RWPE2 (cell line): Measurements from ENCODE around the gene CACNB2.

Experiments
- ATAC-seq: fragments of 200-7000 bp; cut with Tn5 transposase; 3 replicates; pipeline ENCODE4 v1.9.1; 2021; ENCODE audit warnings: low read depth
- DNase-seq: peaks from one replicate; pipeline ENCODE4 v3.0.0-alpha.2; 2020; ENCODE audit warnings: low spot score
- H3K27ac ChIP-seq: fragments of 450-650 bp; 2 replicates; pipeline ENCODE4 v1.5.1; 2017; ENCODE audit warnings: mild to moderate bottlenecking; ENCODE audit not compliant: poor library complexity, severe bottlenecking
- H3K27me3 ChIP-seq: fragments of 250-450 bp; sonication (Bioruptor Pico); 2 replicates; pipeline ENCODE4 v1.5.1; 2021; ENCODE audit warnings: mild to moderate bottlenecking, moderate library complexity; ENCODE audit not compliant: insufficient read depth, poor library complexity, severe bottlenecking
- H3K36me3 ChIP-seq: fragments of 250-450 bp; sonication (Bioruptor Pico); 2 replicates; pipeline ENCODE4 v1.5.1; 2020; ENCODE audit warnings: low read depth, mild to moderate bottlenecking, moderate library complexity
- H3K4me1 ChIP-seq: fragments of 250-450 bp; sonication (Bioruptor Pico); 2 replicates; pipeline ENCODE4 v1.5.1; 2021; ENCODE audit warnings: mild to moderate bottlenecking, moderate library complexity; ENCODE audit not compliant: insufficient read depth, poor library complexity, severe bottlenecking
- H3K4me3 ChIP-seq: fragments of 250-450 bp; sonication (Bioruptor Pico); 2 replicates; pipeline ENCODE4 v1.5.1; 2021; ENCODE audit warnings: mild to moderate bottlenecking, moderate library complexity; ENCODE audit not compliant: severe bottlenecking
- H3K9me3 ChIP-seq: fragments of 250-450 bp; sonication (Bioruptor Pico); 2 replicates; pipeline ENCODE4 v1.5.1; 2021; ENCODE audit warnings: mild to moderate bottlenecking, moderate library complexity; ENCODE audit not compliant: severe bottlenecking
- TF ChIP-seq, protein P1 (sequence below): fragments of 450-650 bp; IDR thresholded peaks from one replicate; pipeline ENCODE4 v1.5.1; 2017; ENCODE audit warnings: mild to moderate bottlenecking, moderate library complexity; ENCODE audit not compliant: poor library complexity, severe bottlenecking

Gene CACNB2

GRCh38 chr10:18268005-18268404 is 127.8 kb downstream of the CACNB2 start:
- peaks cover 23% of the 10 kb centered on the region for H3K27me3 ChIP-seq
- no peak overlapping the region for H3K27ac ChIP-seq
- H3K4me1 ChIP-seq: no peaks in the 10 kb centered on the region
- H3K36me3 ChIP-seq: no peaks in the 10 kb centered on the region
- DNase-seq: no peak
- TF ChIP-seq, protein P1, sequence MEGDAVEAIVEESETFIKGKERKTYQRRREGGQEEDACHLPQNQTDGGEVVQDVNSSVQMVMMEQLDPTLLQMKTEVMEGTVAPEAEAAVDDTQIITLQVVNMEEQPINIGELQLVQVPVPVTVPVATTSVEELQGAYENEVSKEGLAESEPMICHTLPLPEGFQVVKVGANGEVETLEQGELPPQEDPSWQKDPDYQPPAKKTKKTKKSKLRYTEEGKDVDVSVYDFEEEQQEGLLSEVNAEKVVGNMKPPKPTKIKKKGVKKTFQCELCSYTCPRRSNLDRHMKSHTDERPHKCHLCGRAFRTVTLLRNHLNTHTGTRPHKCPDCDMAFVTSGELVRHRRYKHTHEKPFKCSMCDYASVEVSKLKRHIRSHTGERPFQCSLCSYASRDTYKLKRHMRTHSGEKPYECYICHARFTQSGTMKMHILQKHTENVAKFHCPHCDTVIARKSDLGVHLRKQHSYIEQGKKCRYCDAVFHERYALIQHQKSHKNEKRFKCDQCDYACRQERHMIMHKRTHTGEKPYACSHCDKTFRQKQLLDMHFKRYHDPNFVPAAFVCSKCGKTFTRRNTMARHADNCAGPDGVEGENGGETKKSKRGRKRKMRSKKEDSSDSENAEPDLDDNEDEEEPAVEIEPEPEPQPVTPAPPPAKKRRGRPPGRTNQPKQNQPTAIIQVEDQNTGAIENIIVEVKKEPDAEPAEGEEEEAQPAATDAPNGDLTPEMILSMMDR: no peak
- no peak for ATAC-seq
- H3K9me3 ChIP-seq: no peaks in the 10 kb centered on the region
- H3K4me3 ChIP-seq: no peak overlapping the region

DNA sequence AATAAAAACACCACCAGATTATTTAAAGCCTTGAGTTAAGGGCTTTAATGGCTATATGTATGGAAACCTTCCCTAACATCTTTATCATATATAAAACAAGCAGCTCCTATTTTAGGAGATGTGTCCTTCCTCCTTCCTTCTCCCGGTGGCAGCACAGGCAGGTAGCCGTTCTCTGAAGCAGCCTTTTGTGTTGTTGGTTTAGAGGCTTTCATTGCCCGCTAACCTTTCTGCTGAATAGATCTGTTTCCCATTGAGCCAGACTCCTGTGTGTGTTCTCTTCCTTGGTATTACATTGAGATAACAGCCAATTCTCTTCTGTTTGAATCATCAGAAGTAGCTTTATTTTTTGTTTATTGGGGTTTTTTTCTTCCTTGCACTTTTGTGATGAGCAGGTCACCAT is 131.3 kb downstream of the CACNB2 start:
- ATAC-seq (no peak), DNase-seq (no peak)
- TF ChIP-seq, protein P1: no peak
- Histone ChIP-seq H3K27ac (no peak overlapping the region), H3K36me3 (no peaks in the 10 kb centered on the region), H3K4me1 (no peaks in the 10 kb centered on the region), H3K4me3 (no peak overlapping the region), H3K27me3 (peaks cover 13% of the 10 kb centered on the region), H3K9me3 (no peaks in the 10 kb centered on the region)

DNA sequence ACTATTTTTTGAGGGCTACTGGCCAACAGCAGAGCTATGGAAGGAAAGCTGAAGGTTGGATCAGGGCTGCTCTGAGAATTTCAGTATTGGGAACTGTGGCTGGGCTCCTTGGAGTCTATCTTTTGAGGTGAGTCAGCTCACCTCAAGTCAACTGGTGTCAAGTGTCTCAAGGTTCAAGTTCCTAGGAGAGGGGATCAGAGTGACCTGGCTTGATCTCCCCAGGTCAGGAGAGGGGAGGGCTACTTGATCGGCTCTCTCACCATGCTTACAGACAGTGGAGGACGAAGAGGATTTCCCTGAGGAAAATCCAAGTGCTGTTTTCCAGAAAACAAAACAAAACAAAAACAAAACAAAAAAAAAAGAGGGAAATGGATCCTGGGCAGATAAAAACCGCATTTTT is 132.8 kb downstream of the CACNB2 start:
- Histone ChIP-seq H3K36me3 (no peaks in the 10 kb centered on the region), H3K27ac (no peak overlapping the region), H3K9me3 (no peaks in the 10 kb centered on the region), H3K27me3 (peaks cover 13% of the 10 kb centered on the region), H3K4me3 (no peak overlapping the region), H3K4me1 (no peaks in the 10 kb centered on the region)
- TF ChIP-seq, protein P1: no peak
- no peak for ATAC-seq
- DNase-seq: no peak

GRCh38 chr10:18278181-18278580 is 138.0 kb downstream of the CACNB2 start:
- no peaks in the 10 kb centered on the region for H3K27me3 ChIP-seq
- H3K9me3 ChIP-seq: no peaks in the 10 kb centered on the region
- no peaks in the 10 kb centered on the region for H3K4me1 ChIP-seq
- ATAC-seq (no peak), DNase-seq (no peak)
- TF ChIP-seq, protein P1: no peak
- no peak overlapping the region for H3K27ac ChIP-seq
- H3K4me3 ChIP-seq: no peak overlapping the region
- no peaks in the 10 kb centered on the region for H3K36me3 ChIP-seq

DNA sequence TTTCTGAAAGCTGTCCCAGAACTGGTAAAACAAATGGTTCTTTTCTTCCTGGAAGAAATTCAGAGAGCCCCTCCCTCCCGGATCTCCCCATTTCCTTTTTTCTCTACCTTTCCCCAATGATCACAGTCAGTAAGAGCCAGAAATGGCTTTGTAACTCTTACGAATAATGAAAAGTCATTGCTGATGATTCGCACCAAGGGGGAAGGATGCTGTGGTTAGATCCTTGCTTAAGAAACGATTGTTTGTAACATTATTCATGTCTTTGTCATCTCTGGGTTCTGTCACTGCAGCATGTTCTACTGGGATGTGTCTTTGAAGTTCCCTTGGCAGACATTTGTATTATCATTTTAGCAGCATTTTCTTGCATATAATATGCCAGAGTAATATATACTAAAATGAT is 138.9 kb downstream of the CACNB2 start:
- Histone ChIP-seq H3K27me3 (no peaks in the 10 kb centered on the region), H3K36me3 (no peaks in the 10 kb centered on the region), H3K4me1 (no peaks in the 10 kb centered on the region), H3K4me3 (no peak overlapping the region), H3K9me3 (no peaks in the 10 kb centered on the region), H3K27ac (no peak overlapping the region)
- TF ChIP-seq, protein P1: no peak
- DNase-seq (no peak), ATAC-seq (no peak)
